Sigmoid colon (tissue), 7 donors: Measurements from ENCODE around the gene ST8SIA3. TPM values are rescaled to one million over a fixed set of nuclear protein-coding genes. Genes with fewer than 3 reads are reported as not detected.

Experiments
- DNase-seq: peaks from one replicate; pipeline ENCODE4 v3.0.0-alpha.2; 2019
- H3K27ac ChIP-seq, 4 donors: fragments of 200-600 bp; sonication (generic); one replicate each; pipeline ENCODE4 v1.5.1; 2016 to 2019; ENCODE audit warnings: mild to moderate bottlenecking in 1 of 4
- H3K27me3 ChIP-seq, 3 donors: fragments of 200-600 bp; sonication (generic); one replicate each; pipeline ENCODE4 v1.5.1; 2019; ENCODE audit warnings: mild to moderate bottlenecking in 1 of 3
- H3K36me3 ChIP-seq, 4 donors: fragments of 200-600 bp; sonication (generic); one replicate each; pipeline ENCODE4 v1.5.1; 2016 to 2019
- H3K4me1 ChIP-seq, 4 donors: fragments of 200-600 bp; sonication (generic); one replicate each; pipeline ENCODE4 v1.5.1; 2017 to 2019
- H3K4me3 ChIP-seq, 4 donors: fragments of 200-600 bp; sonication (generic); one replicate each; pipeline ENCODE4 v1.5.1; 2017 to 2019; ENCODE audit warnings: mild to moderate bottlenecking in 2 of 4, moderate library complexity in 1 of 4
- H3K9me3 ChIP-seq, 4 donors: fragments of 200-600 bp in 3 of 4; sonication (generic) in 3 of 4; one replicate each; pipeline versions ENCODE4 v1.5.1 to v1.6.1; 2013 to 2019
- EP300 ChIP-seq, 4 donors: sonication (generic); formaldehyde crosslinking; IDR thresholded peaks; one replicate each; pipeline ENCODE4 v1.6.1; 2017; ENCODE audit warnings: antibody characterized with exemption in 4 of 4
- POLR2A ChIP-seq, 2 donors: fragments of 450-650 bp; IDR thresholded peaks; one replicate each; pipeline ENCODE4 v1.6.1; 2016; ENCODE audit warnings: antibody characterized with exemption in 2 of 2, mild to moderate bottlenecking in 2 of 2, moderate library complexity in 2 of 2
- POLR2AphosphoS5 ChIP-seq, 4 donors: sonication (generic); formaldehyde crosslinking; IDR thresholded peaks; one replicate each; pipeline ENCODE4 v1.6.1; 2017; ENCODE audit warnings: antibody characterized with exemption in 4 of 4
- WGBS, 2 donors: extraction: QIAGEN DNeasy Blood & Tissue Kit; methylation state at CpG; one replicate each; pipeline ENCODE4 v1.1.7; 2013; 5-methylcytosine and 5-hydroxymethylcytosine counted together
- intact Hi-C: fragments of 100-400 bp; cut with DNase I; formaldehyde crosslinking; loops from one replicate; pipeline ENCODE4 v1.15.1; 2023
- polyA plus RNA-seq, 3 donors: library from polyadenylated mRNA; stranded (reverse); fragments of 200-250 nt; gene quantifications; one replicate each; pipeline ENCODE4 v1.2.3, GENCODE V29; 2013
- total RNA-seq, 4 donors: library from RNA; depleted of rRNA; stranded (reverse); fragments of >200 nt; gene quantifications; one replicate each; pipeline ENCODE4 v1.1.0, GENCODE V29; 2016
- TF ChIP-seq, protein P1 (sequence below), 4 experiments: fragments of 450-650 bp in 3 of 4; fragments of 200-600 bp in 1 of 4; IDR thresholded peaks; one replicate each; pipeline ENCODE4 v1.5.1; 2016 to 2019; ENCODE audit warnings: antibody characterized with exemption in 4 of 4, mild to moderate bottlenecking in 3 of 4, moderate library complexity in 2 of 4
- donor health status: healthy with polysubstance abuse.
- donor health status: Bipolar disorder and iron deficiency.
- donor health status: healthy.

ST8SIA3 gene, protein sequence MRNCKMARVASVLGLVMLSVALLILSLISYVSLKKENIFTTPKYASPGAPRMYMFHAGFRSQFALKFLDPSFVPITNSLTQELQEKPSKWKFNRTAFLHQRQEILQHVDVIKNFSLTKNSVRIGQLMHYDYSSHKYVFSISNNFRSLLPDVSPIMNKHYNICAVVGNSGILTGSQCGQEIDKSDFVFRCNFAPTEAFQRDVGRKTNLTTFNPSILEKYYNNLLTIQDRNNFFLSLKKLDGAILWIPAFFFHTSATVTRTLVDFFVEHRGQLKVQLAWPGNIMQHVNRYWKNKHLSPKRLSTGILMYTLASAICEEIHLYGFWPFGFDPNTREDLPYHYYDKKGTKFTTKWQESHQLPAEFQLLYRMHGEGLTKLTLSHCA
- total RNA-seq (under 1 TPM; 0.16 to 0.71 (median 0.41) TPM), polyA plus RNA-seq (under 1 TPM in 1 of 3 donors, not detected in 2; 0.25 TPM)

DNA sequence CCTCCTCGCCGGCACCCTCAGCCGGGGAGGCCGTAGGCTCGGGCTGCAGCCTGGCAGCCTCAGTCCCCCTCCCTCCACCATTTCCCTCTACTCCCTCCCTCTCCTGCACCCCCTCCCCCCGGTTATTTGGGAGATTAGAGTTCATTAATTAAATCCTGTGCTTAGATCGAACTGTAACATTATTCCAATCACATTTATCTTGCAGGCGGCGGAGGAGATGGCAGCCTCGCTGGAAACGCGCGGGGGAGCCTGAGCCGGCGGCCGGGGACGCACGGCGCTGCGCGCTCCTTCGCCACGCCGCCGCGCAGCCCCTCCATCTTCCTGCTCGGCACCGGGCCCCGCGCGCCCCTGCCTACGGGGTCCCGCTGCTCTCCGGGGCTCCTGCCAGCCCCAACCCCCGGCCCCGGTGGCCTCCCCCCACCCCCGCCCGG lies at the start of gene ST8SIA3:
Gene ST8SIA3 (plus strand): TSS at position 287 of the 431 bp plus-strand sequence. CDS start 290 bp downstream, outside the sequence.
- Histone ChIP-seq H3K4me1 (peaks cover 0 to 14% (median 2%) of the 10 kb centered on the region in 4 donors), H3K27me3 (peaks cover 15 to 54% (median 30%) of the 10 kb centered on the region in 3 donors), H3K27ac (no peak within 1 kb of the TSS), H3K36me3 (no peaks in the 10 kb centered on the region), H3K9me3 (peaks cover 0 to 2% (median 0%) of the 10 kb centered on the region in 4 donors), H3K4me3 (no peak within 1 kb of the TSS)
- WGBS, 2 donors: 4 to 22% methylated on average over 38 of the region's 38 CpGs
- TF ChIP-seq EP300 (IDR thresholded peaks at IDR 0.05): no peak
- TF ChIP-seq, protein P1, sequence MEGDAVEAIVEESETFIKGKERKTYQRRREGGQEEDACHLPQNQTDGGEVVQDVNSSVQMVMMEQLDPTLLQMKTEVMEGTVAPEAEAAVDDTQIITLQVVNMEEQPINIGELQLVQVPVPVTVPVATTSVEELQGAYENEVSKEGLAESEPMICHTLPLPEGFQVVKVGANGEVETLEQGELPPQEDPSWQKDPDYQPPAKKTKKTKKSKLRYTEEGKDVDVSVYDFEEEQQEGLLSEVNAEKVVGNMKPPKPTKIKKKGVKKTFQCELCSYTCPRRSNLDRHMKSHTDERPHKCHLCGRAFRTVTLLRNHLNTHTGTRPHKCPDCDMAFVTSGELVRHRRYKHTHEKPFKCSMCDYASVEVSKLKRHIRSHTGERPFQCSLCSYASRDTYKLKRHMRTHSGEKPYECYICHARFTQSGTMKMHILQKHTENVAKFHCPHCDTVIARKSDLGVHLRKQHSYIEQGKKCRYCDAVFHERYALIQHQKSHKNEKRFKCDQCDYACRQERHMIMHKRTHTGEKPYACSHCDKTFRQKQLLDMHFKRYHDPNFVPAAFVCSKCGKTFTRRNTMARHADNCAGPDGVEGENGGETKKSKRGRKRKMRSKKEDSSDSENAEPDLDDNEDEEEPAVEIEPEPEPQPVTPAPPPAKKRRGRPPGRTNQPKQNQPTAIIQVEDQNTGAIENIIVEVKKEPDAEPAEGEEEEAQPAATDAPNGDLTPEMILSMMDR (IDR thresholded peaks at IDR 0.05): no peak
- no peak for TF ChIP-seq POLR2AphosphoS5 (IDR thresholded peaks at IDR 0.05)
- no peak for TF ChIP-seq POLR2A (IDR thresholded peaks at IDR 0.05)
- intact Hi-C loops: no loop called here
- DNase-seq: no peak

DNA sequence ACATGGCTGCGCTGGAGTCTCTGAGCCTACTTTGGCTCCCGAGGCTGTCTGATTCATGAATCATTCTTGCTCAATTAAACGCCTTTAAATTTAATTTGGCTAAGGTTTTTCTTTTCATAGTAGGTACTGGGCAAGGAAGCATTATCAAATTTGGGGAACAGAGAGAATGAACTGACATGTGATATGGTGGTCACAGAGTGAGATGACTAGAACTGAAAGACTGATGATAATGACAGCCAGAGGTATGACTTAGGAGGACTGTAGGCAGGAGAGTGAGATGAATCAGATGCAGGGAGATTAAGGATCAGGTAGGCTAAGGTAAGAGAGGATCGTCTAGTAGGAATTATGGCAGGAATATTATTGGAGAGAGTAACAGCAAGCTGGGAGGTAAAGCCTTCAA lies 40.9 kb upstream of the ST8SIA3 start:
- no peak for DNase-seq
- H3K4me1 ChIP-seq: no peaks in the 10 kb centered on the region
- no peak overlapping the region for H3K4me3 ChIP-seq
- no peak overlapping the region for H3K27ac ChIP-seq
- 80 to 87% methylated on average over 4 of the region's 4 CpGs for WGBS, 2 donors
- H3K27me3 ChIP-seq: no peaks in the 10 kb centered on the region
- H3K36me3 ChIP-seq: no peaks in the 10 kb centered on the region
- TF ChIP-seq, protein P1 (IDR thresholded peaks at IDR 0.05): no peak
- TF ChIP-seq POLR2A (IDR thresholded peaks at IDR 0.05): no peak
- TF ChIP-seq EP300 (IDR thresholded peaks at IDR 0.05): no peak
- no peak for TF ChIP-seq POLR2AphosphoS5 (IDR thresholded peaks at IDR 0.05)
- H3K9me3 ChIP-seq: no peaks in the 10 kb centered on the region
- intact Hi-C loops: no loop called here

DNA sequence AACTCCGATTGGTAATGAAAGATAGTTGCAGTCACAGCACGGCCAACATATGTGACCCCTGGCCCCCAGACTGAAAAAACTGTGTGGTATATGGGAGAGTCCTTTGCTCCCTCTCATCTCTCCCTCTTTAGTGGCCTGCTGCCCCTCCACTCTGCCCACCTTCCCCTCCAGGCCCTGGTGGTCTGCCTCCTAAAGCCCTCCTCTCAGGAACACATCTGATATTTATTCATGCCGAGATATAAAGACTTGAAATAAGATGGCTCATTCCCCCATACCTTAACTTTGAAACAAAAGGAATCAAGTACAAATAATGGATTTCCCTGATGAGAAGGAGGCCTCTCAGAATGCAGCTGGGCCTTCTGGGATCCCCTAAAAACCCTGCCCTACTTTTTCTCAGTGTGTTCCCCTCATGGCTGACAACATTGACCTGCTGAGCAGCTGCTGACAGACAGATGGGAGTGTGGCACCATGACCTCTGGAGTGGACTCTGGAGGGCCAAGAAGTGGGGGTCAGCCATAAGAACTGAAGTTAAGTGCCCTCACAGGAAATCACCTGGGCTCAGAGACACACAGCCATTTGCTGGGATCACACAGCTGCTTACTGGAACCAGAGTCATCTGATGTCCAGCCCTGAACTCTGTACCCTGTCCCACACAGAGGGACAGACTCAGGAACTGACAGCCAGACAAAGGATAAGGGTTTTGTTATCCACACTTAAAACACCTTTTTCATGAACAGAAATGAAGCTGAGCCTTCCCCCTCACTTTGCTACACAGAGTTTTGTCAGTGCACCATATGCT lies 39.8 kb upstream of the ST8SIA3 start:
- TF ChIP-seq, protein P1 (IDR thresholded peaks at IDR 0.05): no peak
- TF ChIP-seq POLR2A (IDR thresholded peaks at IDR 0.05) (no peak), EP300 (IDR thresholded peaks at IDR 0.05) (no peak), POLR2AphosphoS5 (IDR thresholded peaks at IDR 0.05) (no peak)
- DNase-seq: no peak
- no peak overlapping the region for H3K27ac ChIP-seq
- no peaks in the 10 kb centered on the region for H3K27me3 ChIP-seq
- WGBS, 2 donors: 77 to 84% methylated on average over 3 of the region's 3 CpGs
- no peak overlapping the region for H3K4me3 ChIP-seq
- intact Hi-C loops: no loop called here
- no peaks in the 10 kb centered on the region for H3K9me3 ChIP-seq
- no peaks in the 10 kb centered on the region for H3K4me1 ChIP-seq
- no peaks in the 10 kb centered on the region for H3K36me3 ChIP-seq

DNA sequence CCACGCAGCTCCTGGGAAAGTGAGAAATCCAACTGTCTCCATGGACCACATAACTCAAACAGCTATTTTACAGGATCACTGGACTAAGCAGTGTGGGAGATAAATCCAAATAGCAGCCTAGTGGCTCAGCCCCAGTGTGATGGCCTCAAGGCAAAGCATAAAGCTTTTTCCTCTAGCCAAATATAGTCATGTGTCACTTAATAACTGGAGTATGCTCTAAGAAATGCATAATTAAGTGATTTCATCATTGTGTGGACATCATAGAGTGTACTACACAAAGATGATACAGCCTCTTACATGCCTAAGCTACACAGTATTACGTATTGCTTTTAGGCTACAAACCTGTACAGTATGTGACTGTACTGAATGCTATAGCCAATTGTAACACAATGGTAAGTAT lies 31.8 kb upstream of the ST8SIA3 start:
- intact Hi-C loops: no loop called here
- TF ChIP-seq POLR2AphosphoS5 (IDR thresholded peaks at IDR 0.05) (no peak), POLR2A (IDR thresholded peaks at IDR 0.05) (no peak), EP300 (IDR thresholded peaks at IDR 0.05) (no peak)
- TF ChIP-seq, protein P1 (IDR thresholded peaks at IDR 0.05): no peak
- WGBS, 2 donors: 74 to 78% methylated on average over 2 of the region's 2 CpGs
- no peak overlapping the region for H3K27ac ChIP-seq
- no peak for DNase-seq
- H3K27me3 ChIP-seq: no peaks in the 10 kb centered on the region
- H3K4me1 ChIP-seq: no peaks in the 10 kb centered on the region
- H3K4me3 ChIP-seq: no peak overlapping the region
- H3K36me3 ChIP-seq: no peaks in the 10 kb centered on the region
- no peaks in the 10 kb centered on the region for H3K9me3 ChIP-seq
